ENCODE measurements around the gene NANOS3.
A peak's percentile ranks its signal among the peaks of the same experiment; 100 is the strongest.

Gene NANOS3

DNA sequence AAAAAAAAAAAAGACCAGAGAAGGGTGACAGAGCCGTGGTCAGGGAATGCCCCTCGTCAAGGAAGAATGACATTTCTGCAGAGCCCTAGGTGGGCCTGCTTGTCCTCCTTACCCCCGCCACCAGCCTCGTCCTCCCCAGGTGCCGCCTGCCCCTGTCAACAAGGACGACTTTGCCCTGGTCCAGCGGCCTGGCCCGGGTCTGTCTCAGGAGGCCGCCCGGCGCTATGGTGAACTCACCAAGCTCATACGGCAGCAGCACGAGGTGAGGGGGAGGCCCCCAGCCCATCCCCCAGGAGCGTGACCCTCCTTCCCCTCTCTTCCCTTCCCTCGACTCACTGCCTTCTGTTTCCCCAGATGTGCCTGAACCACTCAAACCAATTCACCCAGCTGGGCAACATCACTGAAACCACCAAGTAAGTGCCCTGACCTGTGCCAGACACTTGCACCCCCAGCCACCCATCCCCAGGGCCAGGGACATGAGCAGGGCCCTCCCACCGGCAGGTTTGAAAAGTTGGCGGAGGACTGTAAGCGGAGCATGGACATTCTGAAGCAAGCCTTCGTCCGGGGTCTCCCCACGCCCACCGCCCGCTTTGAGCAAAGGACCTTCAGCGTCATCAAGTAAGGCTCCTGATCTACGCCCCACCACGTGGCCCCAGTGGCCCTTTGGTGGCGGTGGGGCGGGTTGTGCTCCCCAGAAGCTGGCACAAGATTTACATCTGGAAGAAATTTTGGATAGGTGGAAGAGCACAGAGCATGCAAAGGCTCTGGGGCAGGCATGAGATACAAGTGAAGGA, 46.5 kb downstream of the NANOS3 start:
- H2BK12ac ChIP-seq (ENCODE audit: low read length) = no peak overlapping the region
- no peak overlapping the region for H3K4ac ChIP-seq (ENCODE audit: low read length)
- no peak for DNase-seq (ENCODE audit: low spot score)
- H3K18ac ChIP-seq (ENCODE audit: low read length) = peak overlapping the region; percentile 28
- no peak overlapping the region for H4K8ac ChIP-seq (ENCODE audit: low read depth, low read length)
- no peak overlapping the region for H3K14ac ChIP-seq (ENCODE audit: low read length)
- H2BK15ac ChIP-seq (ENCODE audit: low read length) = no peak overlapping the region
- no peaks in the 10 kb centered on the region for H3K4me1 ChIP-seq (ENCODE audit: control insufficient read depth in 2 of 2, insufficient read depth in 1 of 2, low read depth in 1 of 2, low read length in 2 of 2)
- H3K4me3 ChIP-seq (ENCODE audit: low read length in 2 of 2) = no peak overlapping the region
- H3K36me3 ChIP-seq (replicated peaks in 1 of 2; ENCODE audit: control insufficient read depth in 2 of 2, insufficient read depth in 2 of 2, low read length in 2 of 2) = peaks cover 54 to 82% of the 10 kb centered on the region in 2 donors
- peak overlapping the region; percentile 31 for H3K23ac ChIP-seq (ENCODE audit: low read depth, low read length, poor library complexity)
- H2BK120ac ChIP-seq (ENCODE audit: low read depth, low read length) = no peak overlapping the region
- H3K9me3 ChIP-seq (replicated peaks in 1 of 2; ENCODE audit: control insufficient read depth in 2 of 2, insufficient read depth in 1 of 2, low read depth in 1 of 2, low read length in 2 of 2) = peaks cover 6 to 12% of the 10 kb centered on the region in 2 donors
- H4K91ac ChIP-seq (ENCODE audit: low read depth, low read length, poor library complexity) = no peak overlapping the region
- no peak overlapping the region for H3K4me2 ChIP-seq (ENCODE audit: insufficient read depth, low read length, poor library complexity, severe bottlenecking)
- H3K27ac ChIP-seq (replicated peaks; ENCODE audit: low read length) = no peak overlapping the region
- H2AFZ ChIP-seq (ENCODE audit: low read length) = no peak overlapping the region
- no peak overlapping the region for H3K9ac ChIP-seq (ENCODE audit: low read depth, low read length, poor library complexity)
- no peak overlapping the region for H2BK5ac ChIP-seq (ENCODE audit: low read length)
- no peak overlapping the region for H2AK5ac ChIP-seq (ENCODE audit: low read depth, low read length)
- peaks cover 2% of the 10 kb centered on the region for H3K79me1 ChIP-seq (ENCODE audit: low read depth, low read length)
- no CpG with 5 or more reads among the region's 28 CpGs for WGBS, 2 donors (ENCODE audit: extremely low coverage in 2 of 2, insufficient read length in 2 of 2, insufficient replicate concordance in 1 of 2)
- H3K27me3 ChIP-seq (ENCODE audit: control insufficient read depth in 3 of 3, insufficient read depth in 3 of 3, low read depth in 1 of 3, low read length in 3 of 3) = no peaks in the 10 kb centered on the region

DNA sequence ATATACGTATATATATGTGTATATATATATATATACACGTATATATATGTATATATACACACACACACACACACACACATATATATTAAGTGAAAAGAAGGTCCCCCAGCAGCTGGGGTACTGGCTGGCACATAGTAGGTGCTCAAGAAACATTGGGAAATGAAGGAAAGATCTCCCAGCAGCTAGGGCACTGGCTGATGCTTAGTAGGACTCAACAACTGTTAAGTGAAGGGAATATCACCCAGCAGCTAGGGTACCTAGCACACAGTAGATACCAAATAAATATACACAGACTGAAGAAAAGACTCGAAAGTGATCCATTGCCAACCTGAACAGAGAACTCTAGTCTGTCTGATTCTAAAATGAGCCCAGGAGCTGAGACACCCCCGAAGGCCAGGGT, 49.1 kb downstream of the NANOS3 start:
- Histone ChIP-seq H2AFZ (ENCODE audit: low read length) (no peak overlapping the region), H3K4me3 (ENCODE audit: low read length in 2 of 2) (no peak overlapping the region), H3K27me3 (ENCODE audit: control insufficient read depth in 3 of 3, insufficient read depth in 3 of 3, low read depth in 1 of 3, low read length in 3 of 3) (no peaks in the 10 kb centered on the region), H4K91ac (ENCODE audit: low read depth, low read length, poor library complexity) (no peak overlapping the region), H2BK15ac (ENCODE audit: low read length) (no peak overlapping the region), H3K9me3 (replicated peaks in 1 of 2; ENCODE audit: control insufficient read depth in 2 of 2, insufficient read depth in 1 of 2, low read depth in 1 of 2, low read length in 2 of 2) (peaks cover under 1 to 3% of the 10 kb centered on the region in 2 donors), H3K4me2 (ENCODE audit: insufficient read depth, low read length, poor library complexity, severe bottlenecking) (no peak overlapping the region), H4K8ac (ENCODE audit: low read depth, low read length) (no peak overlapping the region), H3K23ac (ENCODE audit: low read depth, low read length, poor library complexity) (no peak overlapping the region), H2BK5ac (ENCODE audit: low read length) (no peak overlapping the region), H3K79me1 (ENCODE audit: low read depth, low read length) (peaks cover 2% of the 10 kb centered on the region), H3K4ac (ENCODE audit: low read length) (no peak overlapping the region), H2BK12ac (ENCODE audit: low read length) (no peak overlapping the region), H3K18ac (ENCODE audit: low read length) (no peak overlapping the region), H3K27ac (replicated peaks; ENCODE audit: low read length) (no peak overlapping the region), H3K36me3 (replicated peaks in 1 of 2; ENCODE audit: control insufficient read depth in 2 of 2, insufficient read depth in 2 of 2, low read length in 2 of 2) (peaks cover 41 to 62% of the 10 kb centered on the region in 2 donors), H3K14ac (ENCODE audit: low read length) (no peak overlapping the region), H3K4me1 (ENCODE audit: control insufficient read depth in 2 of 2, insufficient read depth in 1 of 2, low read depth in 1 of 2, low read length in 2 of 2) (no peaks in the 10 kb centered on the region), H2AK5ac (ENCODE audit: low read depth, low read length) (no peak overlapping the region), H3K9ac (ENCODE audit: low read depth, low read length, poor library complexity) (no peak overlapping the region), H2BK120ac (ENCODE audit: low read depth, low read length) (no peak overlapping the region)
- WGBS, 2 donors (ENCODE audit: extremely low coverage in 2 of 2, insufficient read length in 2 of 2, insufficient replicate concordance in 1 of 2) = no CpG with 5 or more reads among the region's 4 CpGs
- DNase-seq (ENCODE audit: low spot score) = no peak

GRCh38 chr19:13926715-13927114, 49.8 kb downstream of the NANOS3 start:
- Histone ChIP-seq H2BK120ac (ENCODE audit: low read depth, low read length) (no peak overlapping the region), H3K18ac (ENCODE audit: low read length) (no peak overlapping the region), H2BK12ac (ENCODE audit: low read length) (no peak overlapping the region), H4K91ac (ENCODE audit: low read depth, low read length, poor library complexity) (no peak overlapping the region), H3K4me1 (ENCODE audit: control insufficient read depth in 2 of 2, insufficient read depth in 1 of 2, low read depth in 1 of 2, low read length in 2 of 2) (no peaks in the 10 kb centered on the region), H2BK5ac (ENCODE audit: low read length) (no peak overlapping the region), H2AK5ac (ENCODE audit: low read depth, low read length) (no peak overlapping the region), H4K8ac (ENCODE audit: low read depth, low read length) (no peak overlapping the region), H3K27ac (replicated peaks; ENCODE audit: low read length) (no peak overlapping the region), H3K4me2 (ENCODE audit: insufficient read depth, low read length, poor library complexity, severe bottlenecking) (no peak overlapping the region), H3K9me3 (replicated peaks in 1 of 2; ENCODE audit: control insufficient read depth in 2 of 2, insufficient read depth in 1 of 2, low read depth in 1 of 2, low read length in 2 of 2) (no peaks in the 10 kb centered on the region), H2BK15ac (ENCODE audit: low read length) (no peak overlapping the region), H3K4me3 (ENCODE audit: low read length in 2 of 2) (no peak overlapping the region), H3K9ac (ENCODE audit: low read depth, low read length, poor library complexity) (peak overlapping the region; percentile 37), H3K14ac (ENCODE audit: low read length) (no peak overlapping the region), H3K4ac (ENCODE audit: low read length) (no peak overlapping the region), H2AFZ (ENCODE audit: low read length) (no peak overlapping the region), H3K27me3 (ENCODE audit: control insufficient read depth in 3 of 3, insufficient read depth in 3 of 3, low read depth in 1 of 3, low read length in 3 of 3) (no peaks in the 10 kb centered on the region), H3K23ac (ENCODE audit: low read depth, low read length, poor library complexity) (no peak overlapping the region), H3K79me1 (ENCODE audit: low read depth, low read length) (peaks cover 2% of the 10 kb centered on the region), H3K36me3 (replicated peaks in 1 of 2; ENCODE audit: control insufficient read depth in 2 of 2, insufficient read depth in 2 of 2, low read length in 2 of 2) (peaks cover 38 to 58% of the 10 kb centered on the region in 2 donors)
- WGBS, 2 donors (ENCODE audit: extremely low coverage in 2 of 2, insufficient read length in 2 of 2, insufficient replicate concordance in 1 of 2) = no CpG with 5 or more reads among the region's 8 CpGs
- DNase-seq (ENCODE audit: low spot score) = no peak

DNA sequence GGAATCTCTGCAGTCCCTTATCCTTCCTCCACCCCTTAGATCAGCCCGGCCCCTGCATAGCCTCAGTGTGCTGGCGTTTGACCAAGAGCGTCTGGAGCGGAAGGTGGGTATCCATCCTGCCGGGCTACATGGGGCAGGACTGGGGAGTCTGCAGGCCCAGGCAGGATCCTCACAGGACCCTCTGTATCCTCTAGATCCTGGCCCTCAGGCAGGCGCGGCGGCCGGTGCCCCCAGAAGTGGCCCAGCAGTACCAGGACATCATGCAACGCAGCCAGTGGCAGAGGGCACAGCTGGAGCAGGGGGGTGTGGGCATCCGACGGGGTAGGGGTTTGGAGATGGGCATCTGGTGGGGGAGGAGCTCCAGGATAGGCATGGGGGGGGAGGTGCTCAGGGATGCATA, 52.4 kb downstream of the NANOS3 start:
- no peak overlapping the region for H2AFZ ChIP-seq (ENCODE audit: low read length)
- peaks cover 26 to 39% of the 10 kb centered on the region in 2 donors for H3K36me3 ChIP-seq (replicated peaks in 1 of 2; ENCODE audit: control insufficient read depth in 2 of 2, insufficient read depth in 2 of 2, low read length in 2 of 2)
- H3K9ac ChIP-seq (ENCODE audit: low read depth, low read length, poor library complexity) = no peak overlapping the region
- DNase-seq (ENCODE audit: low spot score) = no peak
- H2BK12ac ChIP-seq (ENCODE audit: low read length) = no peak overlapping the region
- H2BK120ac ChIP-seq (ENCODE audit: low read depth, low read length) = no peak overlapping the region
- H3K79me1 ChIP-seq (ENCODE audit: low read depth, low read length) = no peaks in the 10 kb centered on the region
- H4K91ac ChIP-seq (ENCODE audit: low read depth, low read length, poor library complexity) = no peak overlapping the region
- no CpG with 5 or more reads among the region's 12 CpGs for WGBS, 2 donors (ENCODE audit: extremely low coverage in 2 of 2, insufficient read length in 2 of 2, insufficient replicate concordance in 1 of 2)
- H3K4ac ChIP-seq (ENCODE audit: low read length) = no peak overlapping the region
- no peak overlapping the region for H3K14ac ChIP-seq (ENCODE audit: low read length)
- no peak overlapping the region for H4K8ac ChIP-seq (ENCODE audit: low read depth, low read length)
- no peak overlapping the region for H2BK5ac ChIP-seq (ENCODE audit: low read length)
- no peak overlapping the region for H3K4me3 ChIP-seq (ENCODE audit: low read length in 2 of 2)
- no peaks in the 10 kb centered on the region for H3K4me1 ChIP-seq (ENCODE audit: control insufficient read depth in 2 of 2, insufficient read depth in 1 of 2, low read depth in 1 of 2, low read length in 2 of 2)
- no peak overlapping the region for H2BK15ac ChIP-seq (ENCODE audit: low read length)
- no peak overlapping the region for H3K27ac ChIP-seq (replicated peaks; ENCODE audit: low read length)
- no peaks in the 10 kb centered on the region for H3K9me3 ChIP-seq (replicated peaks in 1 of 2; ENCODE audit: control insufficient read depth in 2 of 2, insufficient read depth in 1 of 2, low read depth in 1 of 2, low read length in 2 of 2)
- no peak overlapping the region for H3K23ac ChIP-seq (ENCODE audit: low read depth, low read length, poor library complexity)
- no peak overlapping the region for H2AK5ac ChIP-seq (ENCODE audit: low read depth, low read length)
- H3K27me3 ChIP-seq (ENCODE audit: control insufficient read depth in 3 of 3, insufficient read depth in 3 of 3, low read depth in 1 of 3, low read length in 3 of 3) = no peaks in the 10 kb centered on the region
- H3K4me2 ChIP-seq (ENCODE audit: insufficient read depth, low read length, poor library complexity, severe bottlenecking) = no peak overlapping the region
- H3K18ac ChIP-seq (ENCODE audit: low read length) = no peak overlapping the region

All from neuronal stem cell (in vitro differentiated cells).